ENCODE data around the gene MIER3.

Gene MIER3

DNA sequence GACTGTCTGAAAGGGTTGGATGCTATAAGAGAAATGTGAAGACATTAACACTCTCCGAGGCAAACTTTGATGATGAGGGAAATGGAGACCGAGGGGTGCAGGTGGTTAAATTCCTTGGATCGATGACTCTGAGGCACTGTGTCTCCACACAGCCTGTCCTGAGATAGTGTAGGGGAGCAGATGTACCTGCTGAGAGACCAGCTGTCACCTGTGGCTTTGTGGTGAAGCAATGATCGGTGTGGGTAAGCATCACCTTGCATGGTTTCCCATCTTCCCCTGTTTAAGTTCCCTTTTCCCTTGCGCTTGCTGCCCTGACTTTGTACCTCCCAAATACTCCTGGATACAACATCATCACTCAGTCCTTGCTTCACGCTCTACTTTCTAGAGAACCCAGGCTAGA lies 9.8 kb upstream of the MIER3 start:
- DNase-seq (ENCODE audit: low spot score), result no peak

DNA sequence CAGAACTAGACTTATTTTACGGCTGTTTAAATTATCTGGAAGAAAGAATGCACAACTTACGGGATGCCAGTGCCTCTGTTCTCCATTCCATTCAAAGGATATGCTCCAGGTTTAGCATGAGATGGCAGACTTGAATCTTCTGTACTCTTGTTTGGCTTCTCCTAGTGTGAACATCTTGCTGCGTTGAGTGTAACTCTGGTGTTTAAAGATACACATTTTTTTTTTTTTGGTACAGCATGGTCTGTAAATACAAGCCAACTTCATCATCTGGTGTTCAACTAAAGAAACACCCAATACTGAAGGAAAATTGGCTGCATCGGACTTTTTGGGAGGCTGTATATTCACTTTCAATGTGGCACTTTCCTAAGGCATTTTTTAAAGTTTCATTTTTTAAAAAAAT lies 7.4 kb upstream of the MIER3 start:
- no peak for DNase-seq (ENCODE audit: low spot score)

DNA sequence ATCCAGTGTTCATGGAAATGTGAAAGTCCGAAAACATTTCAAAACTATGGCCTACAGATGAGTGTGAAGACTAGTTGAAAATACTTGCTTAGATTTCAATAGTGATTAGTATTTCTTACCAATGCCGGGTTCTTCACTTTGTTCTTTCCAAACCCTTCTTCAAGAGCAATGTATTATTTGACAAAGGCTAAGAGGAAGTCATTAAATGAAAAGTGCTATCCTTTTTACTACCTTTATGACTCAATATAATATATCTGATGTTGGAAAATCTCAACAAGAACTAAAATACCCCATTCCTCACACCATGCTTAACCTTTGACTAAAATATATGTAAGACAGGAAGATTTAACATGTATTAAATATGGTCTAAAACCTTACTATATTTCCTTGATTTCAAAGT lies 6.7 kb upstream of the MIER3 start:
- no peak for DNase-seq (ENCODE audit: low spot score)

DNA sequence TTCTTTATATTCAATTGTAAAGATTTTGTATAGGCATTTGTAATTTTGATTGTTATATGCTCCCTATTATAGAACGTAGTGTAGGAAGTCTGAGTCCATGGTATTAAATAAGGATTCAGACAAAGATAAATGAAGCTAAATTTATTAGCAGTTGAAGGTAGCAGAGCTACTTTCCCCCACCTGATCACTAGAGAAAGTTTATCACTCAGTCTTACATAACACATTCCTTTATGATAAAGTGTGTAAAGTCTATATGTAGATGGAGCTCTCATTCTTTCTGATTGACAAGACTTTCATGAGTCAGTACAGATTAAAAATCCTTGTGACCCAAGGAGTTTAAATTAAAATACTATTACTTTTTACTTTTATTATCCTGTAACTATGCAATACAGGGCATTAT lies 2.3 kb upstream of the MIER3 start:
- no peak for DNase-seq (ENCODE audit: low spot score)

DNA sequence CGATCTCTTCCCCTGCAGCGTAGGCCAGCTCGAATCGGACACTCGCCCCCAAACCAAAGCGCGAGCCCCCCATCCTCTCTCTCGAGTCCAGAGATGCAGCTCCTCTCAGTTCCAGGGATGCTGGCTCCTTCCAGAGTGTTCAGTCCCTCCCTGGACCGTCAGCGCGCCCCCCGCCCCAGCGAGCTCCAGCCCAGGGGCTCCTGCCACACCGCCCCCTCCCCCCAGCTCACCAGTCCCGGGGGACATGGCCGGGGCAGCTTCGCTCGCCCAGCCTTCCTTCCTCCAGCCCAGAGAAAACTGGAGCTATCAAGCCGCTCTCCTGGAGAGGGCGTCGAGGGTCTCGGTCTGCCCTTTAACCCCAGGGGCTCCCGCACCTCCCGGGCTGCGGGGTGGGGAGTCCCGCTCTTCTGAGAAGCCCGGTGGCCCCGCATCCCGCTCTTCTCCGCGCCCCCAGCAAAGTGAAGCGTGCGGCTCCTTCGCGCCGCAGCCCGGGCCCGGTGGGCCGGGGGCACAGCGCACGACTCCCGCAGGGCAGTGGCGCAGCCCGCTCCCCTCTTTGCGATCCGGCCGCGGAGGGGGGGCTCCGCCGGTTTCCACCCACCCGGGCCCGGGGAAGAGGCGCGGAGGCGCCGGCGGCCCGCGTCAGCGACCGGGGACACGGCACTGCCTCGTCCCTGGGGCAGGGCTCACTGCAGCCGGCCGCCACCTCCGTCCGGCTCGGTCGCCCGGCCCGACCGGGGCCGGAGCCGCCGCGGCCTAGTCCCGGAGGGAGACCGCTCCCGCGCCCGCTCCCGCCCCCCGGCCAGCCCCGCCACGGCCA lies 587 bp downstream of the MIER3 start:
- no peak for DNase-seq (ENCODE audit: low spot score)

DNA sequence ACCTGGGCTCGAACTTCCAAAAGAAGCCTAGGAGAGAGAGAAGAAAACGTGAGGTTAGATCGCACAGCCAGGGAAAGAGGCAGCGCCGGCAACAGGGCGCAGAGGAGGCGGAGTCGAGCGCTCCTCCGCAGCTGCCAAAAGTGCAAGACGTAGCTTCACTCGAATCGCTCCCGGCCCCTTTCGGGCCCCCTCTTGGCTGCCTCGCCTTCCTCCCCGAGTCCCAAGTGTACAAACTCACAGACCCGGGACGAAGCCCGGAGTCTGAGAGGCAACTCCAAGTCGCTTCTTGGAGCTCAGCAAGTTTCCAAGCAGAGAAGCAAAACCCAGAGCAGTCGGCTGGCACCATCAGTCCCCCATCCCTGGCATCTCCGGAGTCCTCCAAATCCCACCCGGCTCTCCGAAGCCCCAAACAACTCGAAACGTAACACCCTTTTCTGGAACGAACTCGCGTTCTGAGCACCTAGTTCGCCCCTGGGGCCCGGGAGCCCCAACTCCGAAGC lies 1.2 kb downstream of the MIER3 start:
- peak; percentile 38 for DNase-seq (ENCODE audit: low spot score)

DNA sequence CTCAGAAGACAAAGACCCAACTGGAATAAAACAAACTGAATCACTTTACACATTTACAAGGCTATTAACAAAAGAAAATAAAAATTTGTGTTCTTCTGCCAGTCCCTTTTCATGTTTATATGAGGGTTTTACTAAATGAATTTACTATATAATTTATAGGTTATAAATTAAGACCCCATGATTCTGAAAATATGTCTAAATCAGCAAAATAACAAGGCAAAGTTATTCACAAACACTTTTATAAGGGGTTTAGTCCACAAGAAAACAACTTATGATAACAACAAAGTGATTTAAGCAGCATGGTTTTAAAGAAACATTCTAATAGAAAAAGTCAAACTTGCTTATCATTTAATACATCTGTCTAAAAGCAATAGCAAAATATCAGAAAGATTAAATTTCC lies 4.9 kb downstream of the MIER3 start:
- DNase-seq (ENCODE audit: low spot score), result no peak

DNA sequence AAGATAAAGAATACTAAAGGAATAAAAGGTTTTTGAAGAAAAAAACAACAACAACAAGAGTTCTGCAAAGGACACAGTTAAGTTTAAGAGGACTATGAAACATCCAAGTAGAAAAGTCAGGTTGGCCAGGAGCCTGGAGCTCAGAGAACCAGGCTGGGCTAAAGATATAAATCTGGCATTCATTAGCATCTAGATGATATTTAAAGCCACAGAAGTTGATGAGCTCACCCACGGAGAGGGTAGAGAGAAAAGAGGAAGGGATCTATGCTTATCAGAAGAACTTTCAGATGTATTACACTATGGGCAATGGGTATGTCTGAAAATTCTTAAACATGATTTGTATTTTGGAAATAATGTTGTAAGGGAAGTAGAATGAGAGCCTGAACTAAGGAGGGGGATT lies 9.9 kb downstream of the MIER3 start:
- no peak for DNase-seq (ENCODE audit: low spot score)

DNA sequence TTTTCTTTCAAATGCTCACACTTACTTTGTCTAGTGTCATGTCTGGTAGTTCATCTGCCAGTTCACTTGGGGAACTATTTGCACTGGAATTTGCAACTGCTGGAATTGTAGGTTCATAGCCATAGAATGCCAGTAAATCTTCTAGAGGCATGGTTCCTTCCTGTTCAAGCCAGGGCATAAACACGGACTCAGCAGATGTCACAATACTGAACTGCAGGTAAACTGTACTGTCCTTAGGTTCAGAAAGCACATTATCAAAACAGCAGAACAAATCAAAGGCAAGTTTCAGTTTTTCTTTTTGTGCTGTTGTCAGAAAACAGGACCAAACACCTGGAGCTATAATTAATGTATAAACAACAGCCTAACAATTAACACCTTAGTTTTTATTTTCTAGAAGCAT lies 13.1 kb downstream of the MIER3 start:
- DNase-seq (ENCODE audit: low spot score), result no peak

DNA sequence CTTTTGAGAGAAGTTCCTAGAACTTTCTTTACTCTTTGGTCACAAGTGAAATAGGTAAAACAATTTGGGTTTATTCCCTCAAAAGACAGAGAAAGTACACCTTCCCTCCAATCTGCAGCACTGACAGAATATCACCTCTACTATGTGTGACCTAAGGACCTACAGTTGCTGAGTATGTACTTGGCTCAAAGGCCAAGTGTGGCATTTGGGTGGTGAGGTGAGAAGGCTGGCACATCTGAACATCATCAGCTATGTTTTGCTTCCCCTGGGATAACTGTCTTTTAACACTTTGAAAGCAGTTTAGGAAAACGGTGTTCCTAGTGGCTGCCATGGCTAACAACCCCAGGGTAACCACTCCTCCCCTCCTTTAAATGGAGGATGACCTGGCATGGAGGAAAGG lies 17.6 kb downstream of the MIER3 start:
- no peak for DNase-seq (ENCODE audit: low spot score)

DNA sequence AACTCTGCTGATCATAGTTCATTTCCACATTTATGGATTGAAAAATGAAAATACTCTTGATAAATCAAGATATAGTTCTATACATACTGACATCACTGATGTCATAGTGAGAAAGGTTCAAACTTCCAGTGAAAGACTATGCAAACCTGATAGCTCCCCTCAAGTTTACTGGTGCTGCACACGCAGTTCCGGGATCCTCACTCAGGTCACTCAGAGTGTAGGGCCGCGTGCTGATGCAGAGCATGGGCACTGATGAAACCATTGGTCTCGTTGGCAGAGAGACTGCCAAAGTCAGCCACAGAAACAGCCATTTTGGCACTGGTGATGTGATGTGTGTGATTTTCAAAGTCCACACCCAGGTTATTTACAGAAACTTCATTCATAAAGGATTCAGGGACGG lies 29.0 kb downstream of the MIER3 start:
- DNase-seq (ENCODE audit: low spot score), result no peak

DNA sequence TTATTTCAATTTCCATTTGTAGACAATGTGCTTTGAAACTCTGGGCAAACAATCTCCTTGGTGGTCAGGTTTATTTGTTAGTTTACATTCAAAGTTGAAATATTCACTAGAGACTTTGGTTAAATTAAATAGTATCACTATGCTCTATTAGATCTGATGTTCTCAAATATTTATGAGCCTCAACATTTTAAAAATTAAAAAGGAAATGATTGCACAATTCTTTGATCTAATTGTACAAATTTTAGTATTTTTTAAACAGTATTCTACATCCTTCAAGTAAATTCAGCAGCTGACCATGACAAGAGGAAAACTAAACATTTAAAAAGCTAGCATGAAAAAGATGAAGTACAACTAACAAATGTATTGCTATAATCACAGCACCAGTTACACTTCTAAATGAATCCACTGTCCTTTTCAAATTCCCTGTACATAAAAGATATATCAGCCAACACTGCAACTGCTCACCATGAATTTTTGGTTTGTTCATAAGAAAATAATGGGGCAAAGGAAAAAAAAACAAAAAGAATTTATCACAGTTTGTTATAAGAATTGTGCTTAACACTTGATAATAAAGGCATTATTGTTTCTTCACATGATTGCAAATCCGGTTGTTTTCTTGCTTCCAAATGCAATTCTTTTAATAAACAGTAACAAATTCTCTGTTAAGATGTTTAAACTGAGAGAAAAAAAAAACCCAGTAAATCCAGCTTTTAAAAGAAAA lies 31.8 kb downstream of the MIER3 start:
- no peak for DNase-seq (ENCODE audit: low spot score)

DNA sequence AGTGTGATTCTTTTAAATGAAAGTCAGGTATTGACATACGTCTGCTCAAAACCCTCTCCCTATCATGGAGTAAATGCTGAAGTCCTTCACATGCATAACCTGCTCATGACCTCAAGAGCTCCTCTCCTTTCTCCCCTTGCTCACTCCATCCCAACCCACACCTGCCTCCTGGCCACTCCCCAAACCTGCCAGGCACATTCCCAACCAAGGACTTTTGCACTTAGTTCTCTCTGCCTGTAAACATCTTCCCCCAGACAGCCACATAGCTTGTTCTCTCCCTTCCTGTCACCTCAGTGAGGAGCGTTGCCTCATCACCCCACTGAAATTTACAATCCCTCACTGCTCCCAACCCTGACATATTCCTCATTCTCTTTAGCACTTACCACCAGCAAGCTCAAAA lies 33.9 kb downstream of the MIER3 start:
- DNase-seq (ENCODE audit: low spot score), result no peak

DNA sequence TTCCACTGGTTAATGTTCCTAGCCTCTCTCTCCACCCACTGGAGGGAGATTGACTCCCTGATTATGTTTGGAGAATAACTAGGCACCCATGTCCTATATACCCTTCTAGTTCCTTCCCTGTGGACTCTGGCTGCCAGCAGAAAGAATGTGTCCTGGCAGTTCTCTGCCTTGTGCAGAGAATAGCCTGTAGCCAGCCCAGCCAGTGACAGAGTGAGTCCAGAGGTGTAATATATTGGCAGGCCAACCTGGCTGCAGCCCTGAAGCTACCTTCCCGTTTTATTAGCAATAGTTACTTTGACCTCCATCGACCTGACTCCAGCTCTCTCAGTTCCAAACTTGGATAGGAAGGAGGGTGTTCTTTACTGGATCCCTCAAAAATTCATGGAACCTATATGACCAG lies 34.4 kb downstream of the MIER3 start:
- DNase-seq (ENCODE audit: low spot score), result no peak

DNA sequence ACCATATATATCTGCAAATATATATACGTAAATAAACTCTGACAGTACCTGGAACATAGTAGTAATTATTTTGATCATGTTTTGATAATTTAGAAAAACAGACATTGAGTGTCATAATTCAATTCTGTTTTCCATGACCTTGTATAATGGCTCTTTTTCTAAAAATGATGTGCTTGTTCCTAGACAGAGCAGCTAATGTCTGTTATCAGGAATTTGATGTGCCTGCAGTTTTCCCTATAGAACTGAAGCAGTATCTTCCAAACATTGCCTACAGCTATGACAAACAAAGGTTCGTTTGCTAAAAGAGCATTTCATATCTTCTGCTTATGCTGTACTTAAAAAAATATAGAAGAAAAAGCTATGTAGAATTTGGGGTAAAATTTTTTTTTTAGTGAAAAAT lies 37.2 kb downstream of the MIER3 start:
- no peak for DNase-seq (ENCODE audit: low spot score)

DNA sequence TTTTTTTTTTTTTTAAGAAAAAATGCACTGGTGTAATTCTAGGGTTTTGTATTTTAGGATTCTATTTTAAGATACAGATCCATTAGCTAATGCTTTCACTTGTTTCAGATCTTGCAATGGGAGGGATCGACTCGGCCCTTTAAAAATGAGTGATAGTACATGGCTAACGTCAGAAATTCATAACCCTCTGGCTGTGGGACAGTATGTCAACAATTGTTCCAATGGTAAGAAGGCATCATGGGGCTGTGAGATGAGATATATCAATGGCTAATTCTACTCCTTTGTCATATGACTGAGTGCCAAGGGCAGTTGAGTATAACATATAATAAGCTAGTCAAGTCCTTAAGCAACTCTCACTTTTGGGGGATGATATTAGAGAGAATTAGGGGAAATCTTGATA lies 38.2 kb downstream of the MIER3 start:
- no peak for DNase-seq (ENCODE audit: low spot score)

DNA sequence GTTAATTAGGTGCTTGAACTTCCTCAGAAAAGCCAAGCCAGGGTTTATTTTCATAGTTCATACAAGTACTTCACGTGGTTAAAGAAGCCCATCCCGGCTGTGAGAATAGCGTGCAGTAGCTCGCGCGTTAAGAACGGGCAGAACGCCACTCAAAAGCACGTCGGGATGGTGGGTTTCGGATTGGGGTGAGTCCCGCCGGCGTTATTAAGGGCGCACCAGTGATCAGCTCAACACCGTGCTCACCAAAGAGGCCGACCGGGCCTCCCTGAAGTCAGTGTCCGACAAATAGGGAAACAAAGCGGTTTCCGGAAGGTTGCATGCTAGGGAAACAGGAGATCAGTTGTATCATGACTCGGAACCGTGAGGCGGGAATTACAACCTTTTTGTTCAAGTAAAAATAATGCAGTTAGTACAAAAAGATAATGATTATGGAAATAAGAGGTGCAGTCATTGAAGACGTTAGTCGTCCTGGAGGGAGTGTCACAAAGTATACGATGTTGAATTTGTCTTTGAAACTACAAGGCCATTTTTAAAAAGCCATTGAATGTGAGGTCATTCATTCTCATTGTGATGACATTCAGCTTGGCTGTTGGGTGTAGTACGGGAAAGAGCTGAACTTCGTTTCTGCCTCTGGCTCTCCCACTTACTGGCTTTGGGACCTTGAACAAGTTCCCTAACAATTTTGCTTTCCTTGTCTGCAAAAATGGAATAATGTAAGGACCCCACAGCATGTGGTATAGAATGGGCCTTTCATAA lies 41.5 kb downstream of the MIER3 start:
- DNase-seq (ENCODE audit: low spot score), result peak; percentile 40

DNA sequence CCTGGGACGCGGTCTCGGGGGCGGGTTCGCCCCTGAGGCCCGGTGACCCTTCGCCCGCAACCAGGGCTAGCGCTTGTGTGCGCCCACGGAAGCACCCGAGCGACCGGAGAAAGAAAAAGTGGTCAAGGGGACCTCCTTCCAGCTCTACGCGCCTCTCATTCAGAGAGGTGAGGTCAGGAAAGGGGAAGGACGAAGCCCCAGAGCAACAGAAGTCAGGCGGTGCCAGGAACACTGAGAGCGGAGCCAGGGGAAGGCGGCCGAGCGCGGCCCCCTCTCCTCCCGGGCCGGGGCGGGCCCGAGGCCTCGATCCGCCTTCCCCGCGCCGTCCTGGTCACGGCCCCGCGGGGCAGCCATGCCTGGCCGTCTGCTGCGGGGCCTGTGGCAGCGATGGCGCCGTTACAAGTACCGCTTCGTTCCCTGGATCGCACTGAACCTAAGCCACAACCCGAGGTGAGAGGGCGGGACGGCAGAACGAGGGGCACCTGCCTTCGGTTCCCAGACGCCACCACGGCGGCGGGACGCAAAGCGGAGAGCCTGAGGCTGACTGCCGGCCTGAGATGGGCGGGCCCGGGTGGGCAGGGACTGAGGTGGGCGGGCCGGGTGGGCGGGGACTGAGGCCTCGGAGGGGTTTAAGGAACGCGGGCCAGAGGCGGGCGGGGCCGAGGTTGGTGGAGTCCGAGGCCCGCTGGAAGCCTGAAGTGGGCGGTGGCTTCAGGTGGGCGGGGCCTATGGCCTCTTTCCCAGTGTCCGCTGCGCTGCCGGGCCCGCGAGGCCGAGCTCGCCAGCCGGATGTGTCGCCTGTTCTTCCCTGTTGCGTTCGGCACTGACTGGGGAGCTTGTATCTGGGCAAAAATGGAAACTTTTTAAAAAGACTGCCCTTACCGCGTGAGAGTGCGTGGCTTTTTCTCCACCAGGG lies 42.4 kb downstream of the MIER3 start, which contains the start of gene SETD9:
TSS of gene SETD9 (plus strand) at position 303 of the 916 bp plus-strand sequence. CDS start at position 353, 50 bp downstream.
- DNase-seq (ENCODE audit: low spot score), result peak; percentile 85

DNA sequence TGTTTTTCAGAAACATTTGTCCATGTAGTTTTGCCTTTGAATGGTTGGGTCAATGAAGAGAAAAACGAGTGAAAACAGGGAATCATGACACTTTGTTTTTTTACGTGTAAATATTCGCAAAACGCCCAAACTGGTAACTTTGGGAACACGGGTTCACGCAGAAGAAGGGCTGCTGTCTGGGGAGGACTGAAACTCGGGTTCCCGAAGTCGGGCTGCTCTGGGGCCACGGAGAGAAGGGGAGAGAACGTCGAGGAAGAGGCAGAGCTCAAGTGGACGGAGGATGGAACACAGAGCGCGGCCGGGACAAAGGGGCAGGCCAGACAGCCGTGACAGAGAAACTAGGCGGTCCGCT lies 43.0 kb downstream of the MIER3 start:
- DNase-seq (ENCODE audit: low spot score), result no peak

DNA sequence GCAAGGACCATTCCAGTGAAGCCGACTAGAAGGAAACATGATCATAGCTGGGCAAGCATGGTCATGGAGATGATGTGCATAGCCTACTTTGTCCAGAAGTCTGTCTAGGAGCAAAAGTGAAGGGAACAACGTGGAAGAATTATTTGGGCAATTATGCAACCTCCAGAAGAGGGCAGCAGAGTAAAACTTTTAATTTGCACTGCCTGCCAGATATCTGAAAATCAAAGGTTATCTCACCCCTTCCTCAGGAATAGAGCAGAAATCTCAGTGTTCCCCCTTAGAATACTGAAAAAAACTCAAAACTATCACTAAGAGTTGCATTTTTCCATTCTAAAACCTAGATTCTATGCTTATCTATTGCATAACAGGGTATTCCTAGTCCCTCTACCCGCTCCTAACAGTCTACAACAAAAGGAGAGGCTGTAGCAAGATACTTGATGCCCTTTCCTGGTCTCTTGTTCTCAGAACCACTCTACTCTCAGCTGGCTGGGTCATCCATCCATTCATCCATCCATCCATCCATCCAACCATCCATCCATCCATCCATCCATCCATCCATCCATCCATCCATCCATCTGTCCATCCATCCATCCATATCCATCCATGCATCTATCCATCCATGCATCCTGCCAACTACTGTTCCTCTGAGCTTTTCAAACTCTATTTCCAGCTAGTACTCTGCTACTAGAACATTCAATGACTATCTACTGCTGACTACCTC lies 50.9 kb downstream of the MIER3 start:
- peak; percentile 57 for DNase-seq (ENCODE audit: low spot score)

DNA sequence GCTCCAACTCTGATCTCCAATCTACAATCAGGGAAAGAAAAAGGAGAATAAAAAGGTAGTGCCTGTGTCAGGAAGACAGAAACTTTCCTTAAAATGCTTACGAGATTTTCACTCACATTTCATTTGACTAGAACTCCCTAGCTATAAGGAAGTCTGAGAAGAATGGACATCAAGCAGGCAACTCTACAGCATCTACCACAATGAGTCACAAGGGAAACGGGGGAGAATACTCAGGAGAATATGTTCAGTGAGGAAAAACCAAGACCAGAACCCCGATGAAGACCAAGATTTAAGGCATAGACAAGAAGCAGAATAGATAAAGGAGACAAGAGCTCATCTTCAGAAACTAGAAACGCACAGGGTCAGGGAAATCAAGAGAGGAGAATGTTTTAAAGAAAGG lies 51.5 kb downstream of the MIER3 start:
- no peak for DNase-seq (ENCODE audit: low spot score)
